HCT116 (cell line): ENCODE measurements around the gene CCDC124. TPM values are rescaled to one million over a fixed set of nuclear protein-coding genes. Genes with fewer than 3 reads are reported as not detected.

Experiments
- ATAC-seq: fragments of 200-7000 bp; cut with Tn5 transposase; 2 replicates; pipeline ENCODE4 v1.9.1; 2020; ENCODE audit warnings: mild to moderate bottlenecking, moderate library complexity
- BruUV-seq: library from RNA; stranded (reverse); fragments of 400-500 nt; replicated peaks from 2 replicates; lab custom pipeline; 2021; lab: Mats Ljungman, UMichigan
- CTCF ChIA-PET: fragments of 300-600 bp; sonication (Branson Sonifier 250); formaldehyde crosslinking; loops from one replicate; lab custom pipeline; 2021; ENCODE audit warnings: antibody characterized with exemption; lab: Charles Lee
- POLR2A ChIA-PET: fragments of 300-600, 350-600 bp; sonication (Branson Sonifier 250); formaldehyde crosslinking; loops from one replicate; lab custom pipeline; 2021; ENCODE audit warnings: antibody characterized with exemption; lab: Charles Lee
- RAD21 ChIA-PET, 2 experiments: fragments of 300-600 bp; sonication (Branson Sonifier 250); formaldehyde crosslinking; loops; one replicate each; lab custom pipeline; 2023; ENCODE audit warnings: low total read pairs in 2 of 2; ENCODE audit not compliant: uncharacterized antibody in 2 of 2, unreplicated experiment in 2 of 2, low non-redundant PET in 1 of 2; lab: Charles Lee
- DNase-seq: peaks from one replicate; pipeline ENCODE4 v3.0.0-alpha.2; 2010; ENCODE audit warnings: low read depth, low spot score
- H2AFZ ChIP-seq: fragments of 200-600 bp; shearing (Covaris generic), sonication (generic); 2 replicates; pipeline ENCODE4 v1.6.1; 2017; ENCODE audit warnings: low read depth, mixed run types, mixed read lengths, antibody characterized with exemption, low read length; ENCODE audit not compliant: poor library complexity, severe bottlenecking
- H3K27ac ChIP-seq: 2 replicates; pipeline ENCODE4 v1.5.1; 2012; ENCODE audit warnings: low read depth, low read length
- H3K27me3 ChIP-seq: fragments of 200-600 bp; sonication (generic); 2 replicates; pipeline ENCODE4 v1.6.1; 2016; ENCODE audit warnings: mixed run types, low read length, mixed read lengths; ENCODE audit not compliant: insufficient read depth
- H3K36me3 ChIP-seq, 2 experiments: fragments of 200-500 bp in 1 of 2; fragments of 200-600 bp in 1 of 2; sonication (Bioruptor generic) in 1 of 2; sonication (generic) in 1 of 2; 2 replicates each; pipeline versions ENCODE4 v1.5.1 to v1.6.1; 2014 to 2016; ENCODE audit warnings: low read length in 2 of 2, inconsistent platforms in 1 of 2, mixed read lengths in 1 of 2, mixed run types in 1 of 2; ENCODE audit not compliant: insufficient read depth in 2 of 2, control insufficient read depth in 1 of 2
- H3K4me1 ChIP-seq, 2 experiments: fragments of 200-600 bp in 1 of 2; sonication (generic) in 1 of 2; 2 replicates each; pipeline versions ENCODE4 v1.5.1 to v1.6.1; 2012 to 2017; ENCODE audit warnings: low read length in 2 of 2, inconsistent platforms in 1 of 2, mild to moderate bottlenecking in 1 of 2, mixed read lengths in 1 of 2, mixed run types in 1 of 2, moderate library complexity in 1 of 2; ENCODE audit not compliant: insufficient read depth in 2 of 2, control insufficient read depth in 1 of 2
- H3K4me2 ChIP-seq: fragments of 200-600 bp; sonication (generic); 2 replicates; pipeline ENCODE4 v1.6.1; 2017; ENCODE audit warnings: mixed run types, low read length, mixed read lengths
- H3K4me3 ChIP-seq, 2 experiments: fragments of 200-600 bp in 1 of 2; sonication (generic) in 1 of 2; replicated peaks in 1 of 2; 2 replicates each; pipeline ENCODE4 v1.5.1; 2011 to 2016; ENCODE audit warnings: low read length in 2 of 2, control low read depth in 1 of 2, low read depth in 1 of 2, mild to moderate bottlenecking in 1 of 2, mixed read lengths in 1 of 2, mixed run types in 1 of 2
- H3K79me2 ChIP-seq: fragments of 200-600 bp; sonication (generic); 2 replicates; pipeline ENCODE4 v1.6.1; 2017; ENCODE audit warnings: mild to moderate bottlenecking, mixed run types, low read length, moderate library complexity, mixed read lengths; ENCODE audit not compliant: insufficient read depth
- H3K9ac ChIP-seq: fragments of 200-600 bp; sonication (generic); 2 replicates; pipeline ENCODE4 v1.6.1; 2016; ENCODE audit warnings: low read length, mixed read lengths
- H3K9me2 ChIP-seq: fragments of 200-600 bp; sonication (generic), shearing (Covaris generic); 2 replicates; pipeline ENCODE4 v1.6.1; 2017; ENCODE audit warnings: mixed run types, mild to moderate bottlenecking, moderate library complexity; ENCODE audit not compliant: insufficient read depth
- H3K9me3 ChIP-seq, 2 experiments: fragments of 200-500 bp in 1 of 2; fragments of 200-600 bp in 1 of 2; sonication (Bioruptor generic) in 1 of 2; sonication (generic) in 1 of 2; 2 replicates each; pipeline ENCODE4 v1.6.1; 2014 to 2017; ENCODE audit warnings: low read length in 2 of 2, mixed read lengths in 2 of 2, inconsistent platforms in 1 of 2, low read depth in 1 of 2, mild to moderate bottlenecking in 1 of 2, mixed run types in 1 of 2, moderate library complexity in 1 of 2; ENCODE audit not compliant: control insufficient read depth in 1 of 2, insufficient read depth in 1 of 2
- H4K20me1 ChIP-seq: fragments of 200-600 bp; sonication (generic), shearing (Covaris generic); 2 replicates; pipeline ENCODE4 v1.6.1; 2017; ENCODE audit warnings: mixed run types, mild to moderate bottlenecking, moderate library complexity; ENCODE audit not compliant: insufficient read depth
- EZH2phosphoT487 ChIP-seq: fragments of 200-600 bp; IDR thresholded peaks from 2 replicates; pipeline ENCODE4 v1.6.1; 2018; ENCODE audit warnings: antibody characterized with exemption, borderline replicate concordance
- RAD21 ChIP-seq: IDR thresholded peaks from 2 replicates; pipeline ENCODE4 v1.6.1; 2012; ENCODE audit warnings: low read depth, mild to moderate bottlenecking
- TCF7L2 ChIP-seq: IDR thresholded peaks from 2 replicates; pipeline ENCODE4 v1.7.0; 2011; ENCODE audit warnings: borderline replicate concordance, inconsistent platforms; ENCODE audit not compliant: insufficient read depth, insufficient read length; ENCODE audit errors: extremely low read depth
- ZFX ChIP-seq: fragments of 450-650 bp; IDR thresholded peaks from 2 replicates; pipeline ENCODE4 v1.6.1; 2017
- intact Hi-C: fragments of 100-400 bp; cut with micrococcal nuclease; formaldehyde crosslinking; loops from 2 replicates; pipeline ENCODE4 v1.10.0; 2022
- total RNA-seq: library from RNA; stranded (reverse); gene quantifications from one replicate; pipeline ENCODE4 v1.2.1, GENCODE V29; 2021; ENCODE audit not compliant: unreplicated experiment
- TF ChIP-seq, protein P1 (sequence below), 3 experiments: fragments of 200-600 bp in 1 of 3; sonication (generic) in 1 of 3; IDR thresholded peaks in 2 of 3; conservative IDR thresholded peaks in 1 of 3; 2 replicates each; pipeline ENCODE4 v1.5.1; 2012 to 2017; ENCODE audit warnings: low read depth in 2 of 3, low read length in 2 of 3, antibody characterized with exemption in 1 of 3, borderline replicate concordance in 1 of 3, control low read depth in 1 of 3, mild to moderate bottlenecking in 1 of 3, mixed read lengths in 1 of 3, mixed run types in 1 of 3, moderate library complexity in 1 of 3; ENCODE audit not compliant: insufficient read depth in 1 of 3

The CCDC124 gene
- total RNA-seq, 1 experiment from 2014 or later, result 177 TPM

DNA sequence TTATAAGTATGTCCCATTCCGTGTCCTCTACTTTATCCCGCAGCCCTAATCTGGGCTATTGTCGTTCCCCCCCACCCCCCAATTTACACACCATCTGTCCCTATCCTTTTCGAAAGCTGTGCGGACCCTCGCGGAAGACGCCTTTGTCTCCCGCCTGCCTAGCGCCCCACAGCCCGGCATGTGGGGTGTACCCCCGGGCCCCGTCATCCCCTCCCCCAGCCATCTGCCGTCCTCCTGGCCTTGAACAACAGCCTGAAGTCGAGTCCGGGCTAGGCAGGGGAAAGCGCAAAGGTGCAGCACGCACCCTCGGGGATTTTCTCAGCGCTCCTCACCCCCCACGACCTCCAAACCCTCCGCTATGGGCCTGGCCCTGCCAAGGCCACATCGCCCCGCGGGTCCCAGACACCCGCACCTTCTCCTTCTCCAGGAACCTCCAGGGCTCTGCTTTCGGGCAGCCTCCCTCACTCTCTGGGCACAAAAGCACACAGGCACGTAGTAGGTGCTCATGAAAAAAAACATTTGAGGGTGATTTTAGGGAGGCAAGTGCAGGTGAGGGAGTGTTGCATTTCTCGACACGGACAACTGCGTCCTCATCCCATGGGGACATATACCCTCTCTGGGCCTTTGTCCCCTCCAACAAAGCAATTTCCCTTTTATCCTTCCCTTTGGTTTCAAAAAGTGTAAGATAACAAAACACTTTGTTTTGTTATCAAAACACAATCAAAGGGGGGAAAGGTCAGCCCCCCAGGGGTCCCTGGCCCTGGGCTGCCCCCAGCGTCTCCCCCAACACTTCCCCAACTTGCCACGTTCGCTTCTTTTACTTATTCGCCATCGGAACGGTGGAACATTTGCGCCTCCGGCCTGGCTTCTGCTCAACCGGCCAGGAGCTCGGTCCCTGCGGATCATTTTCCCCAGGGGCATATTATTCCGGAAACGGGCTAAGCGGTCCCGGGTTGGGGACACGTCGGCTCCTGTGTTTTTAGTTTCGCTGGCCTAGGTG is 16.4 kb downstream of the CCDC124 start:
- intact Hi-C loops, result loop anchor here (5.0 kb wide), 1 partner anchor 108 kb away; no protein-coding TSS in a partner anchor
- H3K4me2 ChIP-seq, result peak overlapping the region; percentile 96
- H3K4me3 ChIP-seq, result peak overlapping the region in 1 of 2 experiments; percentile 57; a peak in 2 of 4 replicates
- DNase-seq (no peak), ATAC-seq (no peak)
- H4K20me1 ChIP-seq, result no peaks in the 10 kb centered on the region
- no peak overlapping the region for H3K9ac ChIP-seq
- H3K9me3 ChIP-seq, result no peaks in the 10 kb centered on the region
- no peaks in the 10 kb centered on the region for H3K36me3 ChIP-seq
- POLR2A ChIA-PET, result interaction anchor here (0.9 to 1.3 kb wide), 2 partner anchors 49 to 88 kb away, joined by 3 to 7 read pairs; no protein-coding TSS in a partner anchor
- H3K9me2 ChIP-seq, result no peaks in the 10 kb centered on the region
- CTCF ChIA-PET, result interaction anchor here (0.9 to 2.6 kb wide), 4 partner anchors 12 to 49 kb away, joined by 3 to 18 read pairs (median 6); no protein-coding TSS in a partner anchor
- BruUV-seq, result no TSS peak
- H3K4me1 ChIP-seq, result peaks cover 36 to 64% of the 10 kb centered on the region in 2 experiments
- TF ChIP-seq EZH2phosphoT487, result no peak
- no peak for TF ChIP-seq RAD21
- TF ChIP-seq, protein P1, sequence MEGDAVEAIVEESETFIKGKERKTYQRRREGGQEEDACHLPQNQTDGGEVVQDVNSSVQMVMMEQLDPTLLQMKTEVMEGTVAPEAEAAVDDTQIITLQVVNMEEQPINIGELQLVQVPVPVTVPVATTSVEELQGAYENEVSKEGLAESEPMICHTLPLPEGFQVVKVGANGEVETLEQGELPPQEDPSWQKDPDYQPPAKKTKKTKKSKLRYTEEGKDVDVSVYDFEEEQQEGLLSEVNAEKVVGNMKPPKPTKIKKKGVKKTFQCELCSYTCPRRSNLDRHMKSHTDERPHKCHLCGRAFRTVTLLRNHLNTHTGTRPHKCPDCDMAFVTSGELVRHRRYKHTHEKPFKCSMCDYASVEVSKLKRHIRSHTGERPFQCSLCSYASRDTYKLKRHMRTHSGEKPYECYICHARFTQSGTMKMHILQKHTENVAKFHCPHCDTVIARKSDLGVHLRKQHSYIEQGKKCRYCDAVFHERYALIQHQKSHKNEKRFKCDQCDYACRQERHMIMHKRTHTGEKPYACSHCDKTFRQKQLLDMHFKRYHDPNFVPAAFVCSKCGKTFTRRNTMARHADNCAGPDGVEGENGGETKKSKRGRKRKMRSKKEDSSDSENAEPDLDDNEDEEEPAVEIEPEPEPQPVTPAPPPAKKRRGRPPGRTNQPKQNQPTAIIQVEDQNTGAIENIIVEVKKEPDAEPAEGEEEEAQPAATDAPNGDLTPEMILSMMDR (IDR thresholded peaks at IDR 0.05 in 2 of 3, conservative IDR thresholded peaks at IDR 0.05 in 1 of 3; ENCODE audit: borderline replicate concordance in 1 of 3, insufficient read depth in 1 of 3, low read depth in 2 of 3, low read length in 2 of 3), result no peak
- no peak for TF ChIP-seq TCF7L2
- no peak for TF ChIP-seq ZFX
- H2AFZ ChIP-seq, result no peak overlapping the region
- no peaks in the 10 kb centered on the region for H3K27me3 ChIP-seq
- RAD21 ChIA-PET, result no interaction called here
- no peaks in the 10 kb centered on the region for H3K79me2 ChIP-seq
- peak overlapping the region; percentile 23; the same call in 1 of the 2 replicates for H3K27ac ChIP-seq
